ENCODE measurements around the gene FAM229A. TPM values are rescaled to one million over a fixed set of nuclear protein-coding genes. Genes with fewer than 3 reads are reported as not detected.

FAM229A gene
- total RNA-seq, 1 donor from 2014 or later, result 11.1 TPM

GRCh38 chr1:32349211-32349708 is 13.0 kb downstream of the FAM229A start:
- DNase-seq (ENCODE audit: low spot score), result no peak

GRCh38 chr1:32346532-32347157 is 15.6 kb downstream of the FAM229A start:
- DNase-seq (ENCODE audit: low spot score), result no peak

DNA sequence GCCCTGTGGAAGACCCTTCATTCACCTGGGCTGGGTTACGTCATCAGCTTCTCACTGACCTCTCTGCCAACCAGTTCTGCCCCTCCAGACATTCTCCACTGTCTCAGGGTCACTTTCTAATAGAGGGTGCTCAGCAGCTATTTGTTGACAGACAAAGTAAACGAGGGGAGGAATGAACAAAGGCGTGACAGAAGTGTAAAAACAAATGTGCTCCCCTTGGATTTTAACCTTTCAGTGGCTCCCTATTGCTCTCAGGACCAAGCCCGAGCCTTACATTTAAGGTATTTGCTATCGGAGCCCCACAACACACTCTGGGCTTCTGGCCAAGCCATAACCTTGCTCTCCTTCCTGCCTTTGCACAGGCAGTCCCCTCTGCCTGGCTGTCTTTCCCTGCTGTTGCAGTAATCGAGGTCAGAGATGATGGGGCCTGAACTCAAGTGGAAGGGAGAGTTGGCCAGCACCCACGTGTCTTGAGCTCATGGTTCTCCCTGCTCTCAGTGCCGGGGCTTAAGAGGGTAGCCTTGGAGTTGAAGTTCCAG is 16.9 kb downstream of the FAM229A start:
- DNase-seq (ENCODE audit: low spot score), result peak; percentile 35

DNA sequence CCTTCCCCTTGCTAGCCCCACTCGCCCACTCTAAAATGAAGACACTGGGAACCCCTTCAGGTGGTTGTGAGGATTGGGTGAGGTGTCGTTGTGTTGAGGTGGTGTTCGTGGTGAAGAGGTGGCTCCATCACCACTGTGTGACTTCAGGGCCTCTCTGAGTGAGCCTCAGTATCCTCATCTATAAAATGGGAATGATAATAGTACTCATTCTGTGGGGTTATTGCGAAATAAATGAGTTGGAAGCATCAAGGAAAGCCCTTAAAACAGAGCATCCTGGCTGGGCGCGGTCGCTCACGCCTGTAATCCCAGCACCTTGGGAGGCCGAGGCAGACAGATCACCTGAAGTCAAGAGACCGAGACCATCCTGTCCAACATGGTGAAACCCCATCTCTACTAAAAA is 19.6 kb downstream of the FAM229A start:
- DNase-seq (ENCODE audit: low spot score), result no peak

- DNase-seq (ENCODE audit: low spot score), result no peak
These were observed 20.3 kb downstream of the FAM229A start for GRCh38 chr1:32341971-32342370.

- DNase-seq (ENCODE audit: low spot score), result no peak
These were observed 21.0 kb downstream of the FAM229A start for GRCh38 chr1:32341186-32341757.

DNA sequence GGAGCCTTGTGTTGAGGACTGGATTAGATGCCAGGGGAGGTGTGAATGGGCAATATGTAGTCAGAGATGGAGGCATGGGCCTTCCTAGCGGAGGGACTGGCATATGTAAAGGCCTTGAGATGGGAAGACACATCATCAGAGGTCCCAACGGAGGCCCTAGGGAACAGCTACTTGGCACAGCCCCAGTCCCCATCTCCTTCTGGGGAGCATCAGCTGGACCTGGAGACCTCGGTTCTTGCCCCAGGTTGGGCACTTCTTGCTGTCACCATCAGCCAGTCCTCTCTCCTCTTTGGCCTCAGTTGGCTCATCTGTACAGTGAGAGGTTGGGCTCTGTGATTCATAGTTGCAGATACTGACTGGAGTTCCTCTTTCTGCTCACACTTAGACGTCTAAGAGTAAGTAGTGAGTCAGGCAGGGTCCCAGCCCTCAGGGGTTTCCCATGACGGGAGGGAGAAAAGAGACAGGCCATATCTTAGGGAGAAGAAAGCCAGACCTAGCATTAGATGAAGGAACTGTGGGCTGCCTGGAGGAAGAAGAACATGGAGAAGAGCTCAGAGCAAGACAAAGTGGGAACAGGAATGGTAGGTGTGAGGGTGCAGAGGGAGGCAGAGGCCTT is 22.8 kb downstream of the FAM229A start:
- DNase-seq (ENCODE audit: low spot score), result no peak

GRCh38 chr1:32338637-32339145 is 23.6 kb downstream of the FAM229A start:
- DNase-seq (ENCODE audit: low spot score), result no peak

DNA sequence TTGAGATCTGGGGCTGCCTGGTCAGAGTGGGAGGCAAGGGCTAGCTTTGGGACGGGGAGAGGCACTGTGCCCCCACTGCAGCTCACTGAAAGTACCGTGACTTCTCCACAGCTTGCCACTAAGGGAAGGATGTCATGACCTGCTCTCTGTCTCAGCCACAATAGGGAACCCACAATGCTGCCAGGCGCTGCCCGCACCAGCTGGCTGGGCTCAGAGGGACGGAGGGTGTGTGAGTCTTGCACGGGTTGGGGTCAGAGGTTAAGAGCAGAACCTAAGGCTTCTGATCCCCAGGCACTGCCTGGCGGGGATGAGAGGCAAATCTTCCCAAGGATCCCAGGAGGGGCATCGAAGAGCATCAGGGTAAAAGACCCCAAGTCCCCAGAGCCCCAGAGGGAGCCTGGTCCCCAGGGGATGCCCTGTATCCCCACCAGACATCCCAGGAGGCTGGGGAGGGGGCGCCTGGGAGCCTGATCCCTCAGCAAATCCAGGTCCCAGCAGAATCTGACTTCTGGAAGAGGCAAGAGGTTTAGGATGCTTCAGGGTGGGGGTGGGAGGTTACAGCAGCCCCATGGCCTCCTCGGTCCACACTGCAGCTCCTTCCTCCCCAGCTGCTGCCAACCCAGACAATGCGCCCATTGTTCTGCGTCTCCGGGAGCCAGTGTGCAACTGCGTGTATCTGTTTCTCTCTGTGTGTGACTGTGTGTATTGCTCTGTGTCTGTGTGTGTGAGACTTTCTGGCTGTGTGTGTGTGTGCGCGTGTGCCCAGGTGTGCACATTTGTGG is 24.2 kb downstream of the FAM229A start:
- no peak for DNase-seq (ENCODE audit: low spot score)

DNA sequence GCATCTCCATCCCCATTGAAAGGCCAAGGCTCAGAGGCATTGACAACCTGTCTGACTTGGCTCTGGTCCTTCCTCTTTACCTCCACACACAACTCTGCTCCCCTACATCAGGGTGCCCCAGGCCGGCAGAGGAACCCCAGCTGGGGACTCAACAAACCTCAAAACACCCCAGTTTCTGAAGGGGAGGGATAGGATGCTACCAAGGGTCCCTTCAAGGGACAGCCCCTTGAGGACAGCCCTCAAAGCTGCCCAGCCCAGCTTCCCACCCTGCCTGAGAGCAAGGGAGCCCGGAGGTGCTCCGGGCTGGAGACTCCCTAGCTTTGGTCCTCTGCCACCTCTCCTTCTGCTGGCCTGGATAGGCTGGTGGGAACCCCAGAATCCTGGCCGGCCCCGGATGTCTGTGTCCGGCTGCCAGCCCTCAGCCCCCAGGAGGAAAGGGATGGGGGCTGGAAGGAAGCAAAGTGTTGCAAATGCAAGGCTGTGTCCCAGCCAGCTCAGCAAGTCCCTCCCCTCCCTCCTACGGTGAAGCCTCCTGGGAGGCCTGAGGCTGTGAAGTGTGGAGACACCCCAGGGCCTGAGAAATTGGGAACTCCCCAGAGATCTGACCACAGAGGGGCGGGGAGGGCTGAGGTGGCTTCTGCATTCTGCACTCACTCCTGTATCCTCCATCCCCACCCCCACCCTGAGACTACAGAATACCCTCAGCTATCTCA is 25.2 kb downstream of the FAM229A start:
- DNase-seq (ENCODE audit: low spot score), result no peak

GRCh38 chr1:32336591-32336932 is 25.7 kb downstream of the FAM229A start:
- no peak for DNase-seq (ENCODE audit: low spot score)

- DNase-seq (ENCODE audit: low spot score), result peak; percentile 80
These were observed 26.3 kb downstream of the FAM229A start, which contains the start of gene MARCKSL1 for GRCh38 chr1:32335790-32336590. Gene MARCKSL1, minus strand, starts transcription at chr1:32336233. Its CDS starts 200 bp downstream, at chr1:32336033.

- DNase-seq (ENCODE audit: low spot score), result no peak
These were observed 26.8 kb downstream of the FAM229A start for GRCh38 chr1:32335535-32335789.

DNA sequence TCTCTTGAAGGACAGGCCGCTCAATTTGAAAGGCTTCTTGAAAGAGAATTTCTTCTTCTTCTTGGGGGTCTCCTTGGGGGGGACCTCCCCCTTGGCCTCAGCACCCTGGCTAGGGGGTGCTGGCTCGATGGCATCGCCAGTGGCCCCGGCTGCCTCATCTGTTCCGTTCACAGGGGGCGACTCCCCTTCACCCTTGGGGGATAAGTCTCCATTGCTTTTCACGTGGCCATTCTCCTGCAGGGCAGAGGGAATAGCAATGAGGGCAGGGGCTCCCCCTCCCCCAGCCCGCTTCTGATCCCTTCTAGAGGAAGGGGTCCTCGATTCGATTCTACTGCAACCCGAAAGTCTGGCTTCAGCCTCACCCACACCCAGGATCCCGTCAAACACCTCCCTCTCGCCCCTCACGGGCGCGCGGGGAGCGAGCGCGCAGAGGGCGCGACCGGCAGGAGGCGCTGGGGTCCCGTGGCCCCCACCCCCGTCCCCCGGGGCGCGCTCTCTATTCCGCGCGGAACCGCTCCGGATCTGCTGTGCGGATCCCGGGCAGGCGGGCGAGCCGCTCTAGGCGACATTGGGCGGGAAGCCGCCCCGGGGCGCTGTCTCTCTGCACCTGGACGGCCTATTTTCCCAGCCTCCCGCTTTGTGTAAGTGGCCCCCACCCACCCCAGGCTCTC is 27.3 kb downstream of the FAM229A start:
- no peak for DNase-seq (ENCODE audit: low spot score)

- no peak for DNase-seq (ENCODE audit: low spot score)
These were observed 27.9 kb downstream of the FAM229A start for GRCh38 chr1:32334274-32334861.

GRCh38 chr1:32333251-32333963 is 28.9 kb downstream of the FAM229A start:
- DNase-seq (ENCODE audit: low spot score), result no peak

DNA sequence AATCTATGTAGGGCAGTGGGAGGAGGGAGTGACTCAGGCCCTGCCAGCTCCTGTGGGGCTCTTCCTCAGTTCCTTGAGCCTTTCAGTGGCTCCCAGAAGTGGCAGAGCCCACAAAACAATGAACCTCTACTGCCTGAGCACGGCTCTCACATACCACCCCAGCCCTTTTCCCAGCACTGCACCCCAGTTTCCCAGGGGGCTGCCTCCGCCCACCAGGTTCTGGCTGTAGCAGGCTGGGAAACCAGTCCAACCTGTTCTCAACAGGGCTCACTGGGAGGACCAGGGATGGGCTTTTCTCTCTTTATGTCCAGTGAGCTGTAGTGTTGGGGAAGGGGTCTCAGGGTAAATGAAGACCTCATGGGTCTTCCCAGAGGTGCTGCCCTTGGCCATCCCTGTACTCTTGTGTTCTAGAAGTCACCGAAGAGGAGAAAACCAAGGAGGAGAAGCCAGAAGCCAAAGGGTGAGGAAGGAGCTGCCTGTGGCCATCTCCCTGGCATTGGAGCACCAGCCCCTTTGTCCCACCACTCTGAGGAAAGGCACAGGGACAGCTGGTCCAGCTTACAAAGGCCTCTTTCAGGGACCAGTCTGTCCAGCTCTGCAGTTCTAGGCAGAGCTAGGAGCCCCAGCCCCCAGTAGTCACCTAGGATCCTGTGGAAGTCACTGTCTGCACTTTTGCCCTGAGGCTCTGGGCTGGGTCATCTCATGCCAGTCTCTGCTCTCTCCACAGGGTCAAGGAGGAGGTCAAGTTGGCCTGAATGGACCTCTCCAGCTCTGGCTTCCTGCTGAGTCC is 29.8 kb downstream of the FAM229A start:
- no peak for DNase-seq (ENCODE audit: low spot score)

DNA sequence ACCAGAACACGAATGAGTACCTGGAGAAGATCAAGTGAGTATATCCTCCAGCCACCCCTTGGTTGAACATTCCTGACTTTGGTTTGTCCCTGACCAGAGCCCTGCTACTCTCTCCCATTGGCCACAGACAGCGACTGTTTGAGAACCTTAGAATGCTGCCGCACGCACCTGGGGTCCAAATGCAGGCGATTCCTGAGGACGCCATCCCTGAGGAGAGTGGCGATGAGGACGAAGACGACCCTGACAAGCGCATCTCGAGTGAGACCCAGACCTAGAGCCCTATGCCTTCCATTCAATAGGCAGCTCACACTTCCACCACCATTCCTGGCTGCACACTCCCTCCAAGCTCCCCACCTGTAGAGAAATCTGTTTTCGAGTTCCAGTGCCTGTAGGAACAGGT is 30.7 kb downstream of the FAM229A start:
- DNase-seq (ENCODE audit: low spot score), result no peak

Data from mucosa of gallbladder (tissue), 1 donor.